Mammary epithelial cell (primary cell): ENCODE measurements around the gene UBE2Q1.

ENCODE experiments used
- CTCF ChIP-seq, 2 donors: IDR thresholded peaks in 1 of 2; conservative IDR thresholded peaks in 1 of 2; 2 replicates each; pipeline ENCODE4 v1.5.1; 2011 to 2012; ENCODE audit warnings: inconsistent platforms in 2 of 2, low read length in 2 of 2, mild to moderate bottlenecking in 2 of 2, control low read depth in 1 of 2, low read depth in 1 of 2; ENCODE audit not compliant: insufficient read depth in 1 of 2; ENCODE audit errors: extremely low read depth in 1 of 2
- EZH2 ChIP-seq: IDR thresholded peaks from 2 replicates; pipeline ENCODE4 v1.6.1; 2012; ENCODE audit warnings: low read length, inconsistent platforms, borderline replicate concordance

GRCh38 chr1:154512760-154513159 lies 45.7 kb downstream of the UBE2Q1 start:
- no peak for TF ChIP-seq CTCF (conservative IDR thresholded peaks at IDR 0.05 in 1 of 2, IDR thresholded peaks at IDR 0.05 in 1 of 2; ENCODE audit: extremely low read depth in 1 of 2, insufficient read depth in 1 of 2, low read depth in 1 of 2, low read length in 2 of 2)
- no peak for TF ChIP-seq EZH2
